GM21526 (cell line): ENCODE results near the gene PLXDC1.
"Not testable (repeated sequence)": the region's sequence is repeated elsewhere in the genome, so short reads cannot be mapped to it uniquely, and the experiment has no call there.

Experiments
- ATAC-seq: cut with Tn5 transposase; IDR thresholded peaks from one replicate; pipeline ENCODE4 v1.9.1; 2021; ENCODE audit warnings: moderate library complexity; ENCODE audit not compliant: unreplicated experiment, low FRiP score

PLXDC1 gene

DNA sequence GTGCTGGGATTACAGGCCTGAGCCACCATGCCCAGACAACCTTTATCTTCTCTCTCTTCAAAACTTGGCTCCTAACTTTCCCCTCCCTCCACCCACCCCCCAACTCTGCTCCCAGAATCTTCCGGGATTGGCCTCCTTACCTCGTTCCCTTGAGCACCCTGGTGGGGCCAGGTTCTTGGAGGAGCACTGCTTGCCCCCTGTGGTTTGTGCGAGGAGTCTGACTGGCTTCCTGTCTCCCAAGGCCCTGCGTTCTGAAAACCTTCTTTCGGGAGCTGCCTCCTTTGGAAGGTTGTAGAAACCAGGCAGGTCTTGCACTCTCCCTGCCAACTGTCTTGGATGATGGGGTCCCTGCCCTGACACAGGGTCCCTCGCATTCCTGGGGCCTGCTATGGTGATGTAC is 19.8 kb downstream of the PLXDC1 start:
- no peak for ATAC-seq

DNA sequence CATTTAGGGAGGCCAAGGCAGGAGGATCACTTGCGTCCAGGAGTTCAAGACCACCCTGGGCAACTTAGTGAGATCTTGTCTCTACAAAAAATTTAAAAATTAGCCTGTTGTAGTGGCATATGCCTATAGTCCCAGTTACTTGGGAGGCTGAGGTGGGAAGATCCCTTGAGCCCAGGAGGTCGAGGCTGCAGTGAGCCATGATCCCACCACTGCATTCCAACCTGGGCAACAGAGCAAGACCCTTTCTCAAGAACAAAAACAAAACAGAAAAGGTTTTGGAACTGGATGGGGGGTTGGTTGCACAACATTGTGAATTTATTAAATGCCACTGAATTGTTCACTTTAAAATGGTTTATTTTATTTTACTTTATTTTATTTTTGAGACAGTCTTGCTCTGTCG is 21.2 kb downstream of the PLXDC1 start:
- no peak for ATAC-seq

- not testable (repeated sequence) for ATAC-seq
These were observed 21.9 kb downstream of the PLXDC1 start for GRCh38 chr17:39129544-39129943.

- ATAC-seq = no peak
These were observed 25.0 kb downstream of the PLXDC1 start for GRCh38 chr17:39126436-39126835.

GRCh38 chr17:39125143-39125875 is 26.1 kb downstream of the PLXDC1 start:
- no peak for ATAC-seq

DNA sequence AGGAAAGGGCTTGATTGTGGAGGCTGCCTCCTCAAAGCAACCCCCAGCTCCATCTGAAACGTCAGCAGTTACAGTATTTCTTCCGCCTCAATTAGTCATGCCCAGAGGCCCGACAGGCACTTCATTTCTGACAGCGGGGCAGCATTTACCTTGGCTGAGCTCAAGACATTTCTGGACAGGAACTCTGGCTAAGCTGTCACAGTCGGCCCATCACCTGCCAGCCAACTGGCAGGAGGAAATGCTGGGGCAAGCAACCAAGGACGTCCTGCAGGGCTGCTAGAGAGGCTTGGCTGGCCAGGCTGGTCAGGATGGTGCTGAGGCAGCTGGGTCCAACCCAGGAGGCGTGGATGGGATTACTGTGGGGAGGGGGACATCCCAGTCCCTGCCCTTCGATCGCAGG is 27.8 kb downstream of the PLXDC1 start:
- no peak for ATAC-seq

DNA sequence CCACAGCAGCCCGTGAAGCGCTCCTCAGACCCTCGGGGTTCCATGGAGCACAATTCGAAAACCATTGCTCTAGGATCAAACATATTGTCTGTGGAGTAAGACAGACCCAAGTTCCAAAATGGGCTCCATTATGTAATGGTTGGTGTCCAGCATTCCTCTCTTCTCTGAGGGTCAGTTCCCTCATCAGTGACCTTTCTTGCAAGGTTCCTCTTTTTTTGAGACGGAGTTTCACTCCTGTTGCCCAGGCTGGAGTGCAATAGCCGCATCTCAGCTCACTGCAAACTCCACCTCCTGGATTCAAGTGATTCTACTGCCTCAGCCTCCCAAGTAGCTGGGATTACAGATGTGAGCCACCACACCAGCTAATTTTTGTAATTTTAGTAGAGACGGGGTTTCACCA is 28.4 kb downstream of the PLXDC1 start:
- ATAC-seq = no peak

- ATAC-seq = not testable (repeated sequence)
These were observed 29.5 kb downstream of the PLXDC1 start for GRCh38 chr17:39121919-39122318.

GRCh38 chr17:39118674-39119419 is 32.6 kb downstream of the PLXDC1 start:
- ATAC-seq = peak; percentile 73

DNA sequence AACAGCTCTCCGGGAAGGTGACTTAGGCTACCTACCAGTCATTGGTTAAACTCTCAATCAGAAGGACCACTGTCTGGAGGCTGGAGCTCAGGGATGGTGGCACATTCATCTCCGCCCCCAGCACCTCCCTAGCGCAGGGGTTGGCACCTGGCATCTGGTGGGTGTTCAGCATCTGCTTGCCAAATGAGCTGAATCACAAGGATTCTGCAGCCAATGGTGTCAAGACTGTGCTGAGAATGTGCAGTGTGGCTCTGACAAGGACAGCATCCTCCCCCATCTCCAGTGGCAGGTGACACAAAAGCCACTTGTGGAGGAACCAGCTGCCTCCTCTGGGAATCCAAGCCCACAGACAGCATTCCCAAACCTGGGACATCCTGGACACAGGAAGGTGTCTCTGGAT is 35.2 kb downstream of the PLXDC1 start:
- no peak for ATAC-seq

DNA sequence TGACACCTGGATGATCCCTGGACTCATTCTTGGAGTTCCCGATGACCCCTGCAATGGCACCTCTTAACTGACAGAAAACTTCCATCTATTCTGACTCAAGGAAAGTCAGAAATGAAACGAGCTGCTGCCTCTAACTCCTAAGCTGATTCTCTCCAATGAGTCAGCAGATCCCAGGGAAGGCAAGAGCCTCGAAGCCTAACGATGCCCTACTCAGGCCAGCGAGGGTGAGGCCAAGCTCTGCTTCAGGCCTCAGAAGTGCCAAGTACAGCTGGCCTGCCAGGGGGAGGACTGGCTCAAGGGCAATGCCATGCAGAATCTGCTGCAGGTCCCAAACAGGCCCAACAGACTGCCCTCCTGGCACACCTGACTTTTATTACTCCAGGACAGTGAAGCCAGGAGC is 36.3 kb downstream of the PLXDC1 start:
- no peak for ATAC-seq

DNA sequence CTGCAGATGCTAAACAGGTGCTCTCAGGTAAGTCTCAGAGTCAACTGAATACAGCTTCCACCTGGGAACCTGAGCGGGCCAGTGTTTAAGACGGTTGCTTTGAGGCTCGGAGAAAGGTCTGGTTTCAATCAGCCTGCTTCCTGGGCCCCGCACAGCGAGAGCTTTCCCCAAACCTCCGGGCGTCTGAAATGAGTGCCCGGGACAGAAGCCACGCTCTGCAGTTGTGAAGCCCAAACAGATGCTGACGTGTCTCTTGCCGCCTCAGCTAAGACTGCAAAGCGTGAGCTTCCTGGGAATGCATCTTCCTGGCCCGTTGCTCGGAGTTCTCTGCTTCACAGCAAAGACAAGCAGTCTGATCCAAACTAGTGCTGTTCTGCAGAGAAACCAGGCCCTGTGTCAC is 36.7 kb downstream of the PLXDC1 start:
- ATAC-seq = no peak

GRCh38 chr17:39113871-39114270 is 37.6 kb downstream of the PLXDC1 start:
- no peak for ATAC-seq

DNA sequence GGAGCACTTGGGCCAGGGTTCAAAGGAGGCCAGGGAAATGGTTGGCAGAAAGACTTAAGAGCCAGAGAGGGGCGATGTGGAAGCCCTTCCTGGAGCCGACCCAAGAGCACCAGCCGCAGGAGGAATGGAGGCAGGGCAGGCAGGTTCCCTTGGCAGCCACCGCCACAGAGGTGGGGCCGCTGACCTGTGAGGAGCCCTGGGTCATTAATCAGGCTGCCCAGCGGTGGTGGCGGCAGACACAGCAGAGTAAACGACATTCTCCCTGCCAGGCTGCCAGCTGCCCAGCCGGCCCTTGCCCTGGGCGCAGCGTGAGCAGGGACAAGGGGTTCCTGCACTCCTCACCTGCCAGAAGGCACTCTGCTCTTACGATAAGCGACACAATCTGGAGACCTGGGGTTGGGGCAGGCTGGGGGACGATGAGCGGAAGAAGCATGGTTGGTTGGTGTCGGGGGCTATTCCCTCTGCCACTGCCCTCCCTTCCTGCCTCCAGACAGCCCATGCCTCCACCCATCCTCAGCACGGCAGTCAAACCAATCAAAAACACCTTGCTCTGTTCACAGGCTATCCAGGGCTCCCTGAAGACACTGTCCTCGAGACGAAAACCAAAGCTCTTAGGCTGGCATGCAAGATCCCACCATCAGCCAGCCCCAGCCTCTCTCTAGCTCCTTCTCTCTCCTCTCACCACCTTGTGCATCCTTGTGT is 40.9 kb downstream of the PLXDC1 start:
- no peak for ATAC-seq

DNA sequence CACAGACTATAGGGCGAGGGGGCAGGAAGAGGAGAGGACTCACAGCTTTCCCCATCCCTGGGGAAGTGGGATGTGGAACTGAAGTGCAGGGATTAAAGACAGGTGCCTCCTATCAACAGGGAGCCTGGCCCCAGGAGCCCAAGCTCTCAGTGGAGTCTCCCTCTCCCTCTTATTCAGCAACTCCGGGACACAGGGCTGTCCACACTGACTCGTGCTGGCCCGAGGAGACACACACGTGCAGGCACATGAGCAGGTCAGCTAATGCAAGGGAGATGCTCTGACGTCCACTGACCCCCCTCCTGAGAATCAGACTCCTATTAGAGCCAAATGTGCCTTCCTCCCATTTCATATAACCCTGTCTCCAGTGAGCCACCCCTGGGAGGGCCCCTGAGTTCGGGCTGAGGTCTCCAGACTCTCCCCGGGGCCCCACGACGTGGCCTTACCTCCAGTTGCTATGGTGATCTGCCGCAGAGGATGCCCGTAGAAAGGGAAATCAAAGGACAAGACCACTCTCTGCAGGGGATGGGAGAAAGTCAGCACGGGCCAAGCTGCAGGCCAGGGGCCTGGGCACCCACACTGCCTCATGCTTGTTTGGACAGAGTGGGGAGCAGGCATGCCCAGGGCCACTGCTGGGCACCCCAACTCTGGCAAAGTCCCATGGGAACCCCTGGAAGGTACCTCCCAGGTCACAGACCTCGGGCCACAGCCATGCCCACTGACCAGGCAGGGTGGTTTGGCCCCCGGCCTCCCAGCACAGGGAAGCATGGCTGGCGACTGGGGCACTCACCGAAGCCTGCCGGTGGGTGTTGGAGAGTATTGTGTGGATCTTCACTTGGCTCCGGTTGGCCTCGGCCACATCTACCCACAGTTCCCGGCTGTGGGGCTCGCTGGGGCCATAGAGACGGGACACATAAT is 42.7 kb downstream of the PLXDC1 start:
- ATAC-seq = no peak

DNA sequence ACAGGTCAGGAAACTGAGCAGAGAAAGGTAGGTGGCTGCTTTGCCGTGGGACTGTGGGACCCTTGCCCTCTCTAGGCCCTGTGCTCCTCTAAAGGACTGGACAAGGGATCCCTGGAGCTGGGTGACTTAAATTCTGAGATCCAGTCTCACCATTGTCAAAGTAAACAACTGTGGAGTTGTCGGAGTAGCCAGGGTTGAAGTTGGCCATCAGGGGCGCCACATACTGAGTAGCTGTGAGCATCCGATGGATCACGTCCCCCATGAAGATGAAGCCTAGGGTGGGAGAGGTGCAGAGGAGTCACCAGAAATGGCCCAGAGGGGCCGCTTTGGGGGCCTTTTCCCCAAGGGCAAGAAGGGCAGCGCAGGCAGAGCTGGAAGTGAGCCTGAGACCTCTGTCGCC is 43.5 kb downstream of the PLXDC1 start:
- no peak for ATAC-seq

DNA sequence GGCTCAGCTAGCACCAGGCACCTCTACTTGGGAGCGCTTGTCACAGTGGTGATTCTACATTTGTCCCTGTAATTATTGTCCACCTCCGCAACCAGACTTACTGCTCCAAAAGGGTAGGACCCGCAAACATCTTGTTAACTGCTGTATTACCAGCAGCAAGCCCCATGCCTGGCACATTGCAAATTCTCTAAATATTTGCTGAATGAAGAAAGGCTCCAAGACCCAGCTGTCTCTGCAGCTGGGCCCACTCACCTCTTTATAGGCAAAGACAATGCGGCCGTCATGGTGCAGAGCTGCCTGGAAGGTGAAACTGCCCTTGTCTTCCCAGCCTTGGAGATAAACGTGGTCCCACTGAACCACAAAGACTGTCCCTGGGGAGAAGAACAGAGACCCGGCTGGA is 44.3 kb downstream of the PLXDC1 start:
- ATAC-seq = no peak

DNA sequence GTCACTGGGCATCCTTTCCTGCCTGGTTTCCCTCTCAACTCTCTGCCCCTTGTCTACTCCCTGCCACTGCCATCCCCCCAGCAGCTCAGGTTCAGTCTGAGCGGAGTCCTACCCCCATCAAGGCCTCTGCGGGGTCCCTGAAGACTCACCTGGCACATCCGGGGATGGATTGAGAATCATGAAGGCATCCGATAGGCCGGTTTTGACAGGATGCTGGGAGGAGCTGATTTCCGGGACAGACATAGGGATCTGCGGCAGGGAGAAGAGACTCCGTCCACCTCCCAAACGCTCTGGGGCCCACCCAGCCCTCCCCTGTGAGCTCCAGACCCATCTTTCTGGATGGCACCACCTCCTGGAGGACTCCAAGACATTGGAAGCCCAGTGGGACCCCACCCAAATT is 45.7 kb downstream of the PLXDC1 start:
- no peak for ATAC-seq

DNA sequence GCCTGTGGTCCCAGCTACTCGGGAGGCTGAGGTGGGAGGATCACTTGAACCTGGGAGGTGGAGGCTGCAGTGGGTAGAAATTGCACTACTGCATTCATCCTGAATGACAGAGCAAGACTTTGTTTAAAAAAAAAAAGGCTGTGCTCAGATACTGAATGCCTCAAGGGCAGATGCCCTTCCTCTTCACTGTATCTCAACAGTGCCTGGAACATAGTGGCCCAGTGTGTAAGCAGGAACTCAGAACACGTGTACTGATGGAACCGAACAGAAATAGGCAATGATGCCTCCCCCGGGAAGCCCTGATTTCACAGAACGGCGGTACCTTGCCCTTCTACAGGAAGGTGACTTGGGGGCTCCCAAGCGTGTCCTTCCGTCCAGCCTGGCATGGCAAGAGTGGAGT is 46.8 kb downstream of the PLXDC1 start:
- no peak for ATAC-seq

GRCh38 chr17:39104046-39104445 is 47.4 kb downstream of the PLXDC1 start:
- ATAC-seq = no peak

DNA sequence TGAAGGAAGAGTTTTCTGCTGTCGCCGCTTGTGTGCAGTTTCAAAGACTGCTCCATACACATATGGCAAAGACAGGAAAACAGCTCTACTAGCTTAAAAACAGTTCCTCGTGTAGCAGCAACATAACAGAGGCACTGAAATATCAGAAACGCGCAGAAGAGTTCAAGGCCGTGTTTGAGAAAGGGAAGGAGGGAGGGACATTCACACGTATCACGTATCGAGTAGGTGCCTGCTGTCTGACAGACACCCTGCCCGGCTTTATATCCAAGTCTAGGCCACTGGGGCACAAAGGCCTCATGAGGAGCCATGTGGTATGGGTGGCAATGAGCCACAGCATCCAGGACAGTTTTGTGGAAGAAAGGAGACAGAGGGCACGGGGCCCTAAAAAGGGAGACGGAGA is 50.3 kb downstream of the PLXDC1 start:
- no peak for ATAC-seq
